ENCODE data around the gene GNS. TPM values are rescaled to one million over a fixed set of nuclear protein-coding genes. Genes with fewer than 3 reads are reported as not detected.

The GNS gene
- total RNA-seq, 1 experiment from 2014 or later: 74.9 TPM

DNA sequence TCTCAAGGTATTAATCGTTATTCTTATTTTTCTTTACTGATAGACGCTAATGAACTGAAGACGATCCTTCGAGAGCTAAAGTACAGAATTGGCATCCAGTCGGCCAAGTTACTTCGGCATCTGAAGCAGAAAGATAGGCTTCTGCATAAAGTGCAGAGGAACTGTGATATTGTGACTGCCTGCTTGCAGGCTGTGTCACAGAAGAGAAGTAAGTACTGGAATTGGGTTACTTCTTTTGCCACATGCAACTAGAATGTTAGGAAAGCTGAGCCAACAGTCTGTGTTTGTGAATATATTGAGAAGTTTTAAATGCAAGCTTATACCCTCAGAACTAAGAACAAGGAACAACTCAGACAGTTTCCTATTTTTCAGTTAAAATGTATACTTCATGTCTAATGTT lies 26.6 kb upstream of the GNS start:
- ChIA-PET CTCF (no interaction called here), POLR2A (ENCODE audit: unreplicated experiment) (no interaction called here)

DNA sequence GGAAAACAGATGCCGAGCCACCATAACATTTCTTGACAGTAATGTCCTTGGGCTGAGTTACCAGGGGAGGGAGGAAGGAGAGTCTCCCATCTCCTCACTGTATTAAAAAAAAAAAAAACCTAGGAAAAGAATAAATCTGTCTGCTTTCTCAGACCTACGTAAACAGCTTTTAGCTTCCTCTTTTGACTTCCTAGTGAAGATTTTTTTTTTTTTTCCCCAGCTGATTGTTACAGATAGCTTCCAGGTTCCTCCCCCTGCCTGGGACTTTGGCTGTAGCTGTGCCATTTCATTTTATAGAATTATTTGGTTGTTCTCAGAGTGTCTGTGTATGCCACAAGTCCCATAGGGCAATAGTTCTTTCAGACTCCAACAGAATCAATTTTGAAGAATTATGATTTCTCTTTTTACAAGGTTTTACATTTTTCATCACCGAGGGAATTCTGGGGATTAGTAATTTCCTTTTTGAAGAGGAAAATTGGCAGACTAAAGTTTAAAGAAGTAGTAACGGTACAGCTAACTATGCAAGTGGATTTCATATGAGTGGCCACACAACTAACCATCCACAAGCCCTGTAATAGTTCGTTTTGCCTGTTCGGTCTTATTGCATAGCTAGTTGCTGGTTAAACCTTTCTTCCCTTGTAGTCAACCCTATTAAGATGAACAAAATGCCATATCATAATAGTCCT lies 23.1 kb upstream of the GNS start:
- ChIA-PET POLR2A (ENCODE audit: unreplicated experiment) (interaction anchor here (0.6 kb wide), 2 partner anchors 378 to 1216 kb away, joined by 3 to 4 read pairs; partner anchors contain the start of gene XPOT), CTCF (interaction anchor here (0.6 to 0.7 kb wide), 2 partner anchors 13 to 23 kb away, joined by 4 to 5 read pairs; no protein-coding TSS in a partner anchor)
- Histone ChIP-seq H3K4me1 (replicated peaks; ENCODE audit: insufficient read depth) (peaks cover 28% of the 10 kb centered on the region), H2AFZ (peak overlapping the region; percentile 90), H3K27ac (peak overlapping the region; percentile 81), H3K9me3 (ENCODE audit: insufficient read depth, low read depth) (no peaks in the 10 kb centered on the region), H3K4me3 (peak overlapping the region; percentile 77), H3K79me2 (ENCODE audit: low read depth) (peaks cover 34% of the 10 kb centered on the region), H3K4me2 (peak overlapping the region; percentile 99), H3K9me2 (ENCODE audit: insufficient read depth) (no peaks in the 10 kb centered on the region), H4K20me1 (ENCODE audit: insufficient read depth) (no peaks in the 10 kb centered on the region), H3K36me3 (ENCODE audit: low read depth) (no peaks in the 10 kb centered on the region), H3K27me3 (ENCODE audit: insufficient read depth, low read depth) (no peaks in the 10 kb centered on the region), H3F3A (ENCODE audit: insufficient read depth, low read depth) (peaks cover 23% of the 10 kb centered on the region)
- intact Hi-C loops (cut with micrococcal nuclease; ENCODE audit: unreplicated experiment): no loop called here
- DNase-seq: no peak
- TF ChIP-seq EZH2 (IDR thresholded peaks at IDR 0.05; ENCODE audit: low read depth): no peak
- TF ChIP-seq, protein P1, sequence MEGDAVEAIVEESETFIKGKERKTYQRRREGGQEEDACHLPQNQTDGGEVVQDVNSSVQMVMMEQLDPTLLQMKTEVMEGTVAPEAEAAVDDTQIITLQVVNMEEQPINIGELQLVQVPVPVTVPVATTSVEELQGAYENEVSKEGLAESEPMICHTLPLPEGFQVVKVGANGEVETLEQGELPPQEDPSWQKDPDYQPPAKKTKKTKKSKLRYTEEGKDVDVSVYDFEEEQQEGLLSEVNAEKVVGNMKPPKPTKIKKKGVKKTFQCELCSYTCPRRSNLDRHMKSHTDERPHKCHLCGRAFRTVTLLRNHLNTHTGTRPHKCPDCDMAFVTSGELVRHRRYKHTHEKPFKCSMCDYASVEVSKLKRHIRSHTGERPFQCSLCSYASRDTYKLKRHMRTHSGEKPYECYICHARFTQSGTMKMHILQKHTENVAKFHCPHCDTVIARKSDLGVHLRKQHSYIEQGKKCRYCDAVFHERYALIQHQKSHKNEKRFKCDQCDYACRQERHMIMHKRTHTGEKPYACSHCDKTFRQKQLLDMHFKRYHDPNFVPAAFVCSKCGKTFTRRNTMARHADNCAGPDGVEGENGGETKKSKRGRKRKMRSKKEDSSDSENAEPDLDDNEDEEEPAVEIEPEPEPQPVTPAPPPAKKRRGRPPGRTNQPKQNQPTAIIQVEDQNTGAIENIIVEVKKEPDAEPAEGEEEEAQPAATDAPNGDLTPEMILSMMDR (conservative IDR thresholded peaks at IDR 0.05): no peak
- BruUV-seq (replicated peaks): TSS peak; percentile 46

More for the DNA sequence above, 26.6 kb upstream of the GNS start:
- Histone ChIP-seq H3K4me3 (no peak overlapping the region), H3K27ac (no peak overlapping the region), H3K4me1 (replicated peaks; ENCODE audit: insufficient read depth) (peaks cover 36% of the 10 kb centered on the region), H2AFZ (no peak overlapping the region), H3K4me2 (no peak overlapping the region), H3K36me3 (ENCODE audit: low read depth) (no peaks in the 10 kb centered on the region), H3K79me2 (ENCODE audit: low read depth) (peaks cover 31% of the 10 kb centered on the region), H3F3A (ENCODE audit: insufficient read depth, low read depth) (peaks cover 24% of the 10 kb centered on the region; the same call in 1 of the 2 replicates), H3K27me3 (ENCODE audit: insufficient read depth, low read depth) (no peaks in the 10 kb centered on the region), H3K9me2 (ENCODE audit: insufficient read depth) (no peaks in the 10 kb centered on the region), H3K9me3 (ENCODE audit: insufficient read depth, low read depth) (peaks cover 4% of the 10 kb centered on the region; the same call in 1 of the 2 replicates), H4K20me1 (ENCODE audit: insufficient read depth) (no peaks in the 10 kb centered on the region)
- no peak for TF ChIP-seq EZH2 (IDR thresholded peaks at IDR 0.05; ENCODE audit: low read depth)
- TF ChIP-seq, protein P1 (conservative IDR thresholded peaks at IDR 0.05): no peak
- intact Hi-C loops (cut with micrococcal nuclease; ENCODE audit: unreplicated experiment): no loop called here
- no peak for DNase-seq
- no TSS peak for BruUV-seq (replicated peaks)

DNA sequence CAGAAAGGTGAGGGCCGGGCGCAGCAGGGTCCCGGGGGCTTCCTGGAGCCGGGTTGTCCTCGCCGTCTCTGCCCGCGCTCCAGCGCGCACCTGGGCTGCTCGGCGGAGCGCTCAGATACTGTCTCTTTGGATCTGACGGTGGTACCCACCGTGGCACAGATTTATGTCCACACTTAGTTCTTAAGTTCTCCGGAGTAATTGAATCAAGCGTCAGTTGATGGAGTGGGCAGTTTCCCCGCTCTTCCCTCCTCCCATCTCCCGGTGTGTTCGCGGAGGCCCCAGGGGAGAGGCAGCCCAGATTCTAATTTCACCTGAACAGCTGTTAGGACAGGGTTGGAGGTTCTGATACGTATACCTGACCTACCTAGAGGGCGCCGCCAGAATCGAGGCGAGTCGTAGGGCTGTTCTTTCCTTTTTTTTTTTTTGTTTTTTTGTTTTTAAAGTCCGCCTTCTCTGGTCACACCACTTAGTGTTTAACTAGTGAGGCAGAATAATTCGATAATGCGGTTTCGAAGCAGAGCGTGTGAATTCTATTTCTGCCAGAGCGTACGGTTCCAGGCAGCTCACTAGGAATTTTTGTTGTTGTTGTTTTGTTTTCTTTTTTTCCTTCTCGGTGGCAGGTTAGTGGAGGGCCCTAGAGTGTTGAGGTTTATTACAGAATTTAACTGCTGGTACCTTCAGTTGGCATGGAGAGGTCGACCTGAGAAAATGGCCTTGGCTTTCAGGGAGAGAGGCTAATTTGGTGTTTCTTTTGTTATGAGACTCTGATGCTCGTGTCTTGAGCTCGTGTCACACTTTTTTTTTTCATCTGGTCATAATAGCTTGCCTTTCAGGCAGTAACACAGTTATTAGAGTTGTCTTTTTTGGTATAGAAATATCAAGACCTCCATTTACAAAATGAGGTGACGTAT lies 22.3 kb upstream of the GNS start:
- DNase-seq: peak; percentile 45 to 68
- H3K36me3 ChIP-seq (ENCODE audit: low read depth): no peaks in the 10 kb centered on the region
- H3K4me3 ChIP-seq: peak overlapping the region; percentile 77
- ChIA-PET POLR2A (ENCODE audit: unreplicated experiment) (interaction anchor here (0.6 kb wide), 2 partner anchors 220 to 1217 kb away, joined by 3 to 14 read pairs; no protein-coding TSS in a partner anchor), CTCF (interaction anchor here (0.5 kb wide), 1 partner anchor 1679 kb away, joined by 4 read pairs; no protein-coding TSS in a partner anchor)
- intact Hi-C loops (cut with micrococcal nuclease; ENCODE audit: unreplicated experiment): no loop called here
- peaks cover 28% of the 10 kb centered on the region for H3K4me1 ChIP-seq (replicated peaks; ENCODE audit: insufficient read depth)
- H3K9me2 ChIP-seq (ENCODE audit: insufficient read depth): no peaks in the 10 kb centered on the region
- H2AFZ ChIP-seq: peak overlapping the region; percentile 90
- no TSS peak for BruUV-seq (replicated peaks)
- no peaks in the 10 kb centered on the region for H3K27me3 ChIP-seq (ENCODE audit: insufficient read depth, low read depth)
- peaks cover 34% of the 10 kb centered on the region for H3K79me2 ChIP-seq (ENCODE audit: low read depth)
- peak overlapping the region; percentile 99 for H3K4me2 ChIP-seq
- no peaks in the 10 kb centered on the region for H4K20me1 ChIP-seq (ENCODE audit: insufficient read depth)
- peak overlapping the region; percentile 81 for H3K27ac ChIP-seq
- H3F3A ChIP-seq (ENCODE audit: insufficient read depth, low read depth): peaks cover 23% of the 10 kb centered on the region
- H3K9me3 ChIP-seq (ENCODE audit: insufficient read depth, low read depth): no peaks in the 10 kb centered on the region
- TF ChIP-seq, protein P1 (conservative IDR thresholded peaks at IDR 0.05): peak; percentile 26; the same call in 1 of the 2 replicates
- TF ChIP-seq EZH2 (IDR thresholded peaks at IDR 0.05; ENCODE audit: low read depth): no peak

All from PC-9 (cell line).